ENCODE results near the gene PCDHB4. TPM values are rescaled to one million over a fixed set of nuclear protein-coding genes. Genes with fewer than 3 reads are reported as not detected.

Gene PCDHB4
- under 0.01 and 0.21 TPM in 2 replicates for total RNA-seq

DNA sequence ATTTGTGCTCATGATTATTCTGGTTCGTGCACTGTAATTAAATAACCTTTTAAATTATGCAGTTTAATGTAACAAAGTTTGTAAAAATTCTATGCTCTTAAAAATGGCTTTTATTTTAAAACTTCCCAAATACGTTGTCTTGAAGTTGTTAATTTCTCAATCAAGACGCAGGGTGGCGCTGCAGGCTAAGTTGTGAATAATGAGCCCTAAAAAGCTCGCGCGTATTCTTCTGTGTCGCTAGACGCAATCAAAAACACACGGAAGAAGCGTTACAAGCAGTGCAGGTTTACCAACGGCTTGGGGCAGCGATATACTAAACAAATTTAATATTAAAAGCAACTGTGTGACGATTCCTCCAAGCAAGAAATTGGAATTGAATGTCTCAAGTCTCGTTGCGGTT lies at the start of gene PCDHB4:
Gene PCDHB4 (plus strand): TSS at position 256 of the 400 bp plus-strand sequence. CDS start 181 bp downstream, outside the sequence.

DNA sequence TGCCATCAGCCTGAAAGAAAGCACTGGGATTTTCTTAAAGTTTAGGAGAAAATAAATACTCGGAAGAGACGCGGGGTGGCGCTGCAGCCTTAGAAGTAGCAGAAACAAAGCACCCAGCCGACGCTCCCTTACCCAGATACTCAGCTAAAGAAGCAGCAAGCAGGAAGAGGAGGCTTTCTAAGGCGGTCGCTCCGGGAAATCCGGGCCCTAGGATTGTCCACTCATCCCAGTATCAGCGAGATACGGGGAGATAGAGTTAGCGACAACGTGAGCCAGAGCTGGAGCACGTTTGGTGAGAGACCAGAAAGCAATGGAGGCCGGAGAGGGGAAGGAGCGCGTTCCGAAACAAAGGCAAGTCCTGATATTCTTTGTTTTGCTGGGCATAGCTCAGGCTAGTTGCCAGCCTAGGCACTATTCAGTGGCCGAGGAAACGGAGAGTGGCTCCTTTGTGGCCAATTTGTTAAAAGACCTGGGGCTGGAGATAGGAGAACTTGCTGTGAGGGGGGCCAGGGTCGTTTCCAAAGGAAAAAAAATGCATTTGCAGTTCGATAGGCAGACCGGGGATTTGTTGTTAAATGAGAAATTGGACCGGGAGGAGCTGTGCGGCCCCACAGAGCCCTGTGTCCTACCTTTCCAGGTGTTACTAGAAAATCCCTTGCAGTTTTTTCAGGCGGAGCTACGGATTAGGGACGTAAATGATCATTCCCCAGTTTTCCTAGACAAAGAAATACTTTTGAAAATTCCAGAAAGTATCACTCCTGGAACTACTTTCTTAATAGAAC lies 26.9 kb upstream of the PCDHB4 start, which contains the start of gene PCDHB2:
Gene PCDHB2 (plus strand): TSS at position 135 of the 782 bp plus-strand sequence. CDS start 176 bp downstream, at position 311.

DNA sequence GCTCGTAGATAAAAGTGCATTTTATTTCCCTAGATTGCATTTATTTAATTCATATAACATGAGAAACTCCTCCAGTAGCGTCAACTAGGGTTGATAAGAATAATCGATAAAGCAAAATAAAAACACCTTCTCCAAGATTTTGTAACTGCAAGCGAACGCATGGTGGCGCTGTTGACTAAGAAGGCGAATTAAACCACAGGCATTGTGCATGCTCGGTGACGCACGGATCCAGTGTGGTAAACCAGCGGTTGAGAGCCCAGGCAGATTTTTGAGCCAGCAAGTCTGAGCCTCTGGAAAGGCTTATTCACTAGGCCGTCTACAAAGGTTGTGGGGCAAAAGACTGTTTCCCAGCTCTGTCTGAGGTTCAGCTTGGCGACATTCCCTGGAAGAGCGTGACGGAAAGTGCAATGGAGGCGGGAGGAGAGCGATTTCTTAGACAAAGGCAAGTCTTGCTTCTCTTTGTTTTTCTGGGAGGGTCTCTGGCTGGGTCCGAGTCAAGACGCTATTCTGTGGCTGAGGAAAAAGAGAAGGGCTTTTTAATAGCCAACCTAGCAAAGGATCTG lies 21.3 kb upstream of the PCDHB4 start, which contains the start of gene PCDHB3:
Gene PCDHB3 (plus strand): TSS at position 231 of the 563 bp plus-strand sequence. CDS start 177 bp downstream, at position 408.

DNA sequence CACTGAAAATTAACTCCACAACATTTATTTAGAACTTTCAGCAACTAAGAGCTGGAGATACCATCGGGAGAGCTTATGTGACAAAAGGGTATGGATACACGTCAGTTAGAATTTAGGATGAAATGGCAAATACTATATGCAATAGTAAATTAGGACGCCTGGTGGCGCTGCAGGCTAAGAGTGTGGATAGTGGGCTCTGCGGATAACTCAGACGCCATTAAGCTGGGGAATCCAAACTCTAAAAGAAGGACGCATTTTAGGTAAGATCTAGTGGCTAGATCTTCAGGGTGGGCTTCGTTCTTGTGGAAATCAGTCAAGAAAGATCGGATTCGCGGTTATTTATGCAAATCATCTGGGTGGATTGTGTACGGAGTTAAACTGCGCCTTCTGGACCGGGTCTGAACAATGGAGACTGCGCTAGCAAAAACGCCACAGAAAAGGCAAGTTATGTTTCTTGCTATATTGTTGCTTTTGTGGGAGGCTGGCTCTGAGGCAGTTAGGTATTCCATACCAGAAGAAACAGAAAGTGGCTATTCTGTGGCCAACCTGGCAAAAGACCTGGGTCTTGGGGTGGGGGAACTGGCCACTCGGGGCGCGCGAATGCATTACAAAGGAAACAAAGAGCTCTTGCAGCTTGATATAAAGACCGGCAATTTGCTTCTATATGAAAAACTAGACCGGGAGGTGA lies 13.6 kb downstream of the PCDHB4 start, which contains the start of gene PCDHB5:
Gene PCDHB5 (plus strand): TSS at position 177 of the 688 bp plus-strand sequence. CDS start 229 bp downstream, at position 406.

DNA sequence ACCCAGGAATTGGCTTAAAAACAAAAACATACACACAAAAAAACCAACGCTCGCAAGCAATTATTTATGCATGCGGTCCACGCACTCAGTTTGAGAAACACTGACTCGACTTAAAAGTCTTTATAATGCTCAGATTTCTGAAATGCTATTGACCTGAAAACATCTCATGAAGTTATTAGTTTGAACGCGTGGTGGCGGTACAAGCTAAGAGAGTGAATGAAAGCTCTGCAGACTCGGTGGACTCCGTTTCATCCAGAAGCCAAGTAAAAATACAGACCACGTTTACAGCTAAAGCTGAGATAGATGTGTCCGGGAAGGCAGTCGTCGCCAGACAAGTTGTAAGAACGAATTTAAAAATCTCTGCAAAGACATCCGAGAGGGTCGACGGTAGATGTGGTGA lies 28.2 kb downstream of the PCDHB4 start, which contains the start of gene PCDHB6:
Gene PCDHB6 (plus strand): TSS at position 246 of the 400 bp plus-strand sequence. CDS start 201 bp downstream, outside the sequence.

DNA sequence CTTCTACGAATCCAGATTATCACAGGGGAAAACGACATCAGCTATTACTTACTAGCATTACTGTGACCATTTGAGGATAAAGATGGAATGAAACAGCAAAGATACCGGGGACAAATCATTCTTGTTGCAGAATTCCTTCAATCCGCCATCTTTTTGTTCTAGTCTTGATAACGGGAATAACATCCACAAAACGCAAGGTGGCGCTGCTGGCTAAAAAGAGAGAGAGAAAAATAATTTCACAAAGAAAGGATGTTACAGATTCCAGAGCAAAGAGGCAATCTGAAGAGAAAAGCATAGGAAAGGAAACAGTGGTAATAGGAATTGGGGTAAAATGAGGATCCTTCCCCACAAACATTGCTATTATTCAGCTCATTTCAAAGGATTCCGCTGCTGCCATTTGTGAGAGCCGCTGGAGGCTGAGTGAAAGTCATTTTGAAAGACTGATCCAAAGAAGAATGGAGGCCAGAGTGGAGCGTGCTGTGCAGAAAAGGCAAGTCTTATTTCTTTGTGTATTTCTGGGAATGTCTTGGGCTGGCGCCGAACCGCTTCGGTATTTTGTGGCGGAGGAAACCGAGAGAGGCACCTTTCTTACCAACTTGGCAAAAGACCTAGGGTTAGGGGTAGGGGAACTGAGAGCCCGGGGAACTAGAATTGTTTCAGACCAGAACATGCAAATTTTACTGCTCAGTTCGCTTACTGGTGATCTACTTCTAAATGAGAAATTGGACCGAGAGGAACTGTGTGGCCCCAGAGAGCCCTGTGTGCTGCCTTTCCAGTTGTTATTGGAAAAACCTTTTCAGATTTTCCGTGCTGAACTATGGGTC lies 51.0 kb downstream of the PCDHB4 start, which contains the start of gene PCDHB7:
Gene PCDHB7 (plus strand): TSS at position 264 of the 824 bp plus-strand sequence. CDS start 192 bp downstream, at position 456.

Other genes starting within 250 kb of the PCDHB4 start
- gene PCDHA12, start 246.5 kb upstream of the PCDHB4 start, total RNA-seq, result under 0.01 and 3.8 TPM in 2 replicates
- under 0.01 and 2.6 TPM in 2 replicates for gene PCDHA13, start 239.7 kb upstream of the PCDHB4 start, total RNA-seq
- gene PCDHAC1, start 195.5 kb upstream of the PCDHB4 start, total RNA-seq, result 1.4 and 6.9 TPM in 2 replicates
- gene PCDHAC2, start 155.3 kb upstream of the PCDHB4 start, total RNA-seq, result 16.7 and 25.5 TPM in 2 replicates
- not detected in 2 replicates for gene PCDHB1, start 70.4 kb upstream of the PCDHB4 start, total RNA-seq
- gene PCDHB2, start 27.2 kb upstream of the PCDHB4 start, total RNA-seq, result 0.34 and 4.1 TPM in 2 replicates
- under 0.01 and 0.57 TPM in 2 replicates for gene PCDHB3, start 21.3 kb upstream of the PCDHB4 start, total RNA-seq
- gene PCDHB5, start 13.4 kb downstream of the PCDHB4 start, total RNA-seq, result 0.34 and 1.00 TPM in 2 replicates
- 0.21 TPM in 1 of 2 replicates, not detected in the other for gene PCDHB6, start 28.2 kb downstream of the PCDHB4 start, total RNA-seq
- 0.07 TPM in 1 of 2 replicates, not detected in the other for gene PCDHB7, start 50.8 kb downstream of the PCDHB4 start, total RNA-seq
- 0.57 TPM in 1 of 2 replicates, not detected in the other for gene PCDHB8, start 56.0 kb downstream of the PCDHB4 start, total RNA-seq
- 0.07 TPM in 1 of 2 replicates, not detected in the other for gene PCDHB16, start 60.6 kb downstream of the PCDHB4 start, total RNA-seq
- under 0.01 and 0.14 TPM in 2 replicates for gene PCDHB9, start 65.3 kb downstream of the PCDHB4 start, total RNA-seq
- gene PCDHB10, start 70.5 kb downstream of the PCDHB4 start, total RNA-seq, result under 0.01 and 0.57 TPM in 2 replicates
- gene PCDHB11, start 77.8 kb downstream of the PCDHB4 start, total RNA-seq, result 0.34 and 0.85 TPM in 2 replicates
- gene PCDHB12, start 86.9 kb downstream of the PCDHB4 start, total RNA-seq, result under 0.01 and 0.28 TPM in 2 replicates
- under 0.01 and 0.64 TPM in 2 replicates for gene PCDHB13, start 92.1 kb downstream of the PCDHB4 start, total RNA-seq
- 0.34 and 1.7 TPM in 2 replicates for gene PCDHB14, start 101.5 kb downstream of the PCDHB4 start, total RNA-seq
- 0.34 and 0.50 TPM in 2 replicates for gene PCDHB15, start 123.6 kb downstream of the PCDHB4 start, total RNA-seq
- gene SLC25A2, start 182.2 kb downstream of the PCDHB4 start, total RNA-seq, result 0.14 TPM in 1 of 2 replicates, not detected in the other
- gene TAF7, start 199.0 kb downstream of the PCDHB4 start, total RNA-seq, result 84.6 and 94.3 TPM in 2 replicates
- gene PCDHGA1, start 208.7 kb downstream of the PCDHB4 start, total RNA-seq, result under 0.01 and 0.43 TPM in 2 replicates
- gene PCDHGA2, start 216.9 kb downstream of the PCDHB4 start, total RNA-seq, result 0.34 and 1.00 TPM in 2 replicates
- under 0.01 and 0.36 TPM in 2 replicates for gene PCDHGA3, start 222.0 kb downstream of the PCDHB4 start, total RNA-seq
- 0.34 and 1.6 TPM in 2 replicates for gene PCDHGB1, start 228.3 kb downstream of the PCDHB4 start, total RNA-seq
- under 0.01 and 1.8 TPM in 2 replicates for gene PCDHGA4, start 233.2 kb downstream of the PCDHB4 start, total RNA-seq
- under 0.01 and 1.7 TPM in 2 replicates for gene PCDHGB2, start 238.2 kb downstream of the PCDHB4 start, total RNA-seq
- under 0.01 and 0.64 TPM in 2 replicates for gene PCDHGA5, start 242.3 kb downstream of the PCDHB4 start, total RNA-seq
- gene PCDHGB3, start 248.4 kb downstream of the PCDHB4 start, total RNA-seq, result 0.34 and 2.1 TPM in 2 replicates

All from nasal cavity respiratory epithelium epithelial cell of viscerocranial mucosa (primary cell).